Neural progenitor cell (in vitro differentiated cells): ENCODE results near the gene UVSSA. TPM values are rescaled to one million over a fixed set of nuclear protein-coding genes. Genes with fewer than 3 reads are reported as not detected.

Experiments used
- DNase-seq: peaks from one replicate; pipeline ENCODE4 v3.0.0-alpha.2; 2016; ENCODE audit warnings: low spot score
- H2AFZ ChIP-seq: fragments of 200-600 bp; sonication (generic); replicated peaks from 2 replicates; pipeline ENCODE4 v1.6.1; 2016; ENCODE audit warnings: antibody characterized with exemption
- H3F3A ChIP-seq: fragments of 200-600 bp; sonication (generic); 2 replicates; pipeline ENCODE4 v1.6.1; 2016; ENCODE audit warnings: antibody characterized with exemption, low read depth
- H3K27ac ChIP-seq: fragments of 200-600 bp; sonication (generic); 2 replicates; pipeline ENCODE4 v1.5.1; 2016; ENCODE audit warnings: mild to moderate bottlenecking
- H3K27me3 ChIP-seq: fragments of 200-600 bp; sonication (generic); 2 replicates; pipeline ENCODE4 v1.6.1; 2016; ENCODE audit warnings: mild to moderate bottlenecking, moderate library complexity
- H3K36me3 ChIP-seq: fragments of 200-600 bp; sonication (generic); 2 replicates; pipeline ENCODE4 v1.5.1; 2016
- H3K4me1 ChIP-seq: fragments of 200-600 bp; sonication (generic); 2 replicates; pipeline ENCODE4 v1.6.1; 2016; ENCODE audit warnings: mixed run types
- H3K4me2 ChIP-seq: fragments of 200-600 bp; sonication (generic); 2 replicates; pipeline ENCODE4 v1.6.1; 2016
- H3K4me3 ChIP-seq: fragments of 200-600 bp; sonication (generic); 2 replicates; pipeline ENCODE4 v1.5.1; 2016
- H3K79me2 ChIP-seq: fragments of 200-600 bp; sonication (generic); 2 replicates; pipeline ENCODE4 v1.6.1; 2016; ENCODE audit warnings: low read depth
- H3K9ac ChIP-seq: fragments of 200-600 bp; sonication (generic); 2 replicates; pipeline ENCODE4 v1.6.1; 2016
- H3K9me3 ChIP-seq: fragments of 200-600 bp; sonication (generic); 2 replicates; pipeline ENCODE4 v1.5.1; 2016; ENCODE audit warnings: low read depth
- H4K20me1 ChIP-seq: fragments of 200-600 bp; sonication (generic); 2 replicates; pipeline ENCODE4 v1.6.1; 2016; ENCODE audit warnings: low read depth
- H3K27ac Mint-ChIP-seq: 3 replicates; pipeline ENCODE4 v1.8.0; 2021; ENCODE audit warnings: mixed read lengths
- H3K27me3 Mint-ChIP-seq: 2 replicates; pipeline ENCODE4 v1.8.0; 2022; ENCODE audit warnings: low read depth, mild to moderate bottlenecking, inconsistent platforms, moderate library complexity, mixed read lengths; ENCODE audit not compliant: insufficient read depth
- H3K36me3 Mint-ChIP-seq: 3 replicates; pipeline ENCODE4 v1.8.0; 2021; ENCODE audit warnings: mixed read lengths
- H3K4me1 Mint-ChIP-seq: 3 replicates; pipeline ENCODE4 v1.8.0; 2021; ENCODE audit warnings: mixed read lengths
- H3K4me3 Mint-ChIP-seq: 3 replicates; pipeline ENCODE4 v1.8.0; 2021; ENCODE audit warnings: mild to moderate bottlenecking, moderate library complexity, mixed read lengths
- H3K9me3 Mint-ChIP-seq: 3 replicates; pipeline ENCODE4 v1.8.0; 2020; ENCODE audit warnings: mixed read lengths
- CTCF ChIP-seq: fragments of 200-600 bp; sonication (generic); IDR thresholded peaks from 2 replicates; pipeline ENCODE4 v1.5.1; 2017; ENCODE audit warnings: antibody characterized with exemption, mild to moderate bottlenecking
- EZH2 ChIP-seq: fragments of 200-600 bp; sonication (generic); IDR thresholded peaks from 2 replicates; pipeline ENCODE4 v1.6.1; 2017; ENCODE audit warnings: antibody characterized with exemption, mild to moderate bottlenecking, moderate library complexity
- EZH2phosphoT487 ChIP-seq: fragments of 200-600 bp; sonication (generic); IDR thresholded peaks from 2 replicates; pipeline ENCODE4 v1.6.1; 2017; ENCODE audit warnings: antibody characterized with exemption
- total RNA-seq: library from RNA; depleted of rRNA; stranded (reverse); fragments of >200 nt; gene quantifications from 2 replicates; pipeline ENCODE4 v1.2.3, GENCODE V29; 2015; ENCODE audit warnings: low replicate concordance

The UVSSA gene
- total RNA-seq, 1 donor from 2014 or later: 10.9 TPM

GRCh38 chr4:1402021-1402515, 55.1 kb downstream of the UVSSA start:
- H3K4me3 Mint-ChIP-seq: no peak overlapping the region
- Histone ChIP-seq H3K9ac (no peak overlapping the region), H3K36me3 (no peaks in the 10 kb centered on the region), H3K27ac (no peak overlapping the region), H3K4me1 (no peaks in the 10 kb centered on the region), H3K79me2 (no peaks in the 10 kb centered on the region), H3K4me2 (no peak overlapping the region), H3K27me3 (peaks cover 78% of the 10 kb centered on the region), H2AFZ (no peak overlapping the region), H4K20me1 (peaks cover 13% of the 10 kb centered on the region), H3K4me3 (no peak overlapping the region), H3K9me3 (no peaks in the 10 kb centered on the region), H3F3A (peaks cover 4% of the 10 kb centered on the region)
- H3K27ac Mint-ChIP-seq: no peak overlapping the region
- no peak for DNase-seq
- no peak for TF ChIP-seq EZH2phosphoT487
- TF ChIP-seq CTCF: no peak
- TF ChIP-seq EZH2: no peak
- H3K36me3 Mint-ChIP-seq: no peaks in the 10 kb centered on the region
- H3K27me3 Mint-ChIP-seq: peaks cover 49% of the 10 kb centered on the region
- H3K9me3 Mint-ChIP-seq: peaks cover 5% of the 10 kb centered on the region
- H3K4me1 Mint-ChIP-seq: peaks cover 2% of the 10 kb centered on the region

GRCh38 chr4:1402516-1403091, 55.6 kb downstream of the UVSSA start:
- Mint-ChIP-seq H3K4me1 (peaks cover 2% of the 10 kb centered on the region), H3K27me3 (peaks cover 54% of the 10 kb centered on the region), H3K4me3 (no peak overlapping the region), H3K27ac (no peak overlapping the region), H3K9me3 (peaks cover 5% of the 10 kb centered on the region), H3K36me3 (no peaks in the 10 kb centered on the region)
- H3F3A ChIP-seq: no peaks in the 10 kb centered on the region
- H3K27me3 ChIP-seq: peaks cover 84% of the 10 kb centered on the region
- H3K4me1 ChIP-seq: no peaks in the 10 kb centered on the region
- H4K20me1 ChIP-seq: peaks cover 18% of the 10 kb centered on the region
- no peak overlapping the region for H3K4me3 ChIP-seq
- no peaks in the 10 kb centered on the region for H3K79me2 ChIP-seq
- TF ChIP-seq EZH2phosphoT487 (peak; percentile 83), CTCF (no peak), EZH2 (peak; percentile 92)
- no peak for DNase-seq
- no peak overlapping the region for H2AFZ ChIP-seq
- no peak overlapping the region for H3K27ac ChIP-seq
- H3K36me3 ChIP-seq: no peaks in the 10 kb centered on the region
- H3K9me3 ChIP-seq: no peaks in the 10 kb centered on the region
- no peak overlapping the region for H3K4me2 ChIP-seq
- no peak overlapping the region for H3K9ac ChIP-seq

- TF ChIP-seq EZH2phosphoT487 (no peak), EZH2 (peak; percentile 27), CTCF (no peak)
- H3K4me3 ChIP-seq: no peak overlapping the region
These were observed 56.2 kb downstream of the UVSSA start for GRCh38 chr4:1403177-1403583.

More at GRCh38 chr4:1403177-1403583, 56.2 kb downstream of the UVSSA start:
- Mint-ChIP-seq H3K27ac (no peak overlapping the region), H3K4me1 (peaks cover 2% of the 10 kb centered on the region), H3K36me3 (no peaks in the 10 kb centered on the region), H3K4me3 (no peak overlapping the region), H3K27me3 (peaks cover 56% of the 10 kb centered on the region), H3K9me3 (peaks cover 5% of the 10 kb centered on the region)
- Histone ChIP-seq H3K4me1 (no peaks in the 10 kb centered on the region), H3K27ac (no peak overlapping the region), H3F3A (no peaks in the 10 kb centered on the region), H4K20me1 (peaks cover 20% of the 10 kb centered on the region), H2AFZ (no peak overlapping the region), H3K9me3 (no peaks in the 10 kb centered on the region), H3K4me2 (no peak overlapping the region), H3K36me3 (no peaks in the 10 kb centered on the region), H3K9ac (no peak overlapping the region), H3K79me2 (no peaks in the 10 kb centered on the region), H3K27me3 (peaks cover 89% of the 10 kb centered on the region)
- no peak for DNase-seq
